WI38 (cell line): Measurements from ENCODE around the gene RHBDD3.
"Not testable (repeated sequence)": the region's sequence is repeated elsewhere in the genome, so short reads cannot be mapped to it uniquely, and the experiment has no call there.

Experiments
- H3K4me3 ChIP-seq: 2 replicates; pipeline ENCODE4 v1.5.1; 2011; ENCODE audit warnings: low read depth, mild to moderate bottlenecking, control low read depth, low read length
- TF ChIP-seq, protein P1 (sequence below): IDR thresholded peaks from 2 replicates; pipeline ENCODE4 v1.5.1; 2012; ENCODE audit warnings: low read depth, mild to moderate bottlenecking, control low read depth, low read length

RHBDD3 gene

DNA sequence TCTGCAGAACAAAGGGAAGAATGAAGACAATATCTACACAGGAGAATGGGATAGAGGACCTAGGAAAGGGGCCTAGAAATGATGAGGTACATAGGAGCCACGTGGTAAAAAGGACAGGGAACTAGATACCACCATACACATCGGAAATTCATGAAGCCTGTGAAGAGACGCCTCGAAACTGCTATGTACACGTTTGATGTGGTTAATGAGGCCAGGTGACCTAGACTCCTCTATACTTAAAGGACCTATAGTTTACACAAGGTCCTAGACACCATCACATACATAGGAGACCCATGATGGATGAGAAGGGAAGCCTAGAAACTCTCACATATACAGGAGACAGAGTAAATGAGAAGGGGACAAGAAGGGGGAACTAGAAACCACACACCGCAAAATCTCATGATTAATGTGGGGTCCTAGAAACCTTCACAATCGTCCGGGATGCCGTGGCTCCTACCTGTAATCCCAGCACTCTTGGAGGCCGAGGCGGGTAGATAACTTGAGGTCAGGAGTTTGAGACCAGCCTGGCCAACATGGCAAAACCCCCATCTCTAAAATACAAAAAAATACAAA is 23.8 kb downstream of the RHBDD3 start:
- TF ChIP-seq, protein P1, sequence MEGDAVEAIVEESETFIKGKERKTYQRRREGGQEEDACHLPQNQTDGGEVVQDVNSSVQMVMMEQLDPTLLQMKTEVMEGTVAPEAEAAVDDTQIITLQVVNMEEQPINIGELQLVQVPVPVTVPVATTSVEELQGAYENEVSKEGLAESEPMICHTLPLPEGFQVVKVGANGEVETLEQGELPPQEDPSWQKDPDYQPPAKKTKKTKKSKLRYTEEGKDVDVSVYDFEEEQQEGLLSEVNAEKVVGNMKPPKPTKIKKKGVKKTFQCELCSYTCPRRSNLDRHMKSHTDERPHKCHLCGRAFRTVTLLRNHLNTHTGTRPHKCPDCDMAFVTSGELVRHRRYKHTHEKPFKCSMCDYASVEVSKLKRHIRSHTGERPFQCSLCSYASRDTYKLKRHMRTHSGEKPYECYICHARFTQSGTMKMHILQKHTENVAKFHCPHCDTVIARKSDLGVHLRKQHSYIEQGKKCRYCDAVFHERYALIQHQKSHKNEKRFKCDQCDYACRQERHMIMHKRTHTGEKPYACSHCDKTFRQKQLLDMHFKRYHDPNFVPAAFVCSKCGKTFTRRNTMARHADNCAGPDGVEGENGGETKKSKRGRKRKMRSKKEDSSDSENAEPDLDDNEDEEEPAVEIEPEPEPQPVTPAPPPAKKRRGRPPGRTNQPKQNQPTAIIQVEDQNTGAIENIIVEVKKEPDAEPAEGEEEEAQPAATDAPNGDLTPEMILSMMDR = no peak

DNA sequence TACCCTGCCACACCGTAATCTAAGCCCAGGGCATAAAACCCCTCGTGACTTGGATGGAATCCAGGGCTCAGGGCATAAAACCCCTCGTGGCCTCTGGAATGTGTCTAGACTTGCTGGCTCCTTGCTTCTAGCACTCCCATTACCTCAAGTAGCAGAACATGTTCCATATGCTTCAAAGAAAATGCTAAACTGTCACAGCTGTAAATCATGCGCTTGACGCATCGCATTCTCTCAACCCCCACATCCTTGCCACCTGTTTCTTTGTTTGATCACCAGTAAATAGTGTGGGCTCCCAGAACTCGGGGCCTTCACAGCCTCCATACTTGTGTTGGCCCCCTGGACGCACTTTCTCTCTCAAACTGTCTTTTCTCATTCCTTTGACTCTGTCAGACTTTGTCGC is 27.3 kb downstream of the RHBDD3 start:
- H3K4me3 ChIP-seq = not testable (repeated sequence)

More for the DNA sequence above, 23.8 kb downstream of the RHBDD3 start:
- no peak overlapping the region for H3K4me3 ChIP-seq

DNA sequence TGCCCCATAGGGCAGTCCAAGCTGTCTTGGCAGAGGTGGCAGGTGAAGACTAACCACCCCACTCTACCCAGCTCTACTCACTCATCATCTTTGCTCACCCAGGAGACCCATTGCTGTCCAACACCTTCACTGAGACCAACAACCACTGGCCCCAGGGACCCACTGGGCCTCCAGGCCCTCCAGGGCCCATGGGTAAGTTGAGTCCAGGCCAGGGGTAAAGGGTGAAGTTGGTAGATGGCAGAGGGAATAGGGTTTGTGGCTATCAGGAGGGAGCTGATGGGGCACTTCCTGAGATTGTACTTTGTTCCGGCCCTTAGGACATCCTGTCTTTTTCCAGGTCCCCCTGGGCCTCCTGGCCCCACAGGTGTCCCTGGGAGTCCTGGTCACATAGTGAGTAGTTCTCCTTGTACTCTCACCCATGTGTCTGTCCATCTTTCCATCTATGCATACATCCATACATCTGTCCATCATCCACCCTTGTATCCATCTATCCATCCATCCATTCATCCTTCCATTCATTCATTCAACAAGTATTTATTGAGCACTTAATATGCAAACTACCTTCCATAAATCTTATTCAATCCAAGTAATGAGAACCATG is 34.4 kb downstream of the RHBDD3 start:
- TF ChIP-seq, protein P1 = no peak

DNA sequence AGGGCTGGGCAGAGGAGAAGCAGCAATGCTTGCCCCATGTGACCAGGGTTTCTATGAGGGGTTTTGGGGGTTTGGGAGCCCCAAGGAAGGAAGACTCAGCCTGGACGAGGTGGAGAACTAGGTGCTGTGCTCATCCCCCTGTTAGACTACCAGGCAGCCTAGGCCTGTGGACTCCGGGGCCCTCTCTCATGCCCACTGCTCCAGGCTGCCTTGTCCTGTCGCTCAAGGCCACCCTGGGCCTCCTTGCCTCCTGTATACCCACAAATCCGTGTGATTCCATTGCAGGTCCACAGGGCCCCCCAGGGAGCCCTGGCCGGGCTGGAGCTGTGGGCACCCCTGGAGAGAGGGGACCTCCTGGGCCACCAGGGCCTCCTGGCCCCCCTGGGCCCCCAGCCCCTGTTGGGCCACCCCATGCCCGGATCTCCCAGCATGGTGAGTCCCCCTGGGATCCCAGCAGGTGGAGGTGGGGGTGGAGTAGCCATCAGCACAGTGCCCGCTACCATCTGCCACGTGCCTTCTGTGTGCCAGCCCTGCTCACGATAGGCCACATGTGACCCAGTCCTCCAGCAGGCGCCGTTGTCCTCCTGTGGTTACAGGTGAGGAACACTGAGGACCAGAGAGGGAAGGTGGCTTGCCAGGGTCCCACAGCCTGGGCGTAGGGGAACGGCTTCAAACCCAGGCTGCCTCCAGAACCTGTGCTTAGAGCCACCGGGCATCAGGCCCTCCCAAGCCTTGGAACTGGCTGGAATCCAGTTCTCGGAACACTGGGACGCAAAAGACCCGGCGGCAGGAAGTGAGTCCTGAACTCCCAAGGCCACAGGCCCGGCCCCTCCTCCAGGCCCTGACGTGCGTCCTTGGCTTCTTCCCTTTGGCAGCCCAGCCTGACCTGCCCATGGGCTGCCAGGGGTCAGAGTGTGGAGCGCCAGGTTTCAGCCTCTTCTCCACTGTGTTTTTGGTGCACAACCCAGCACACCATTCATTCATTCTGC is 35.5 kb downstream of the RHBDD3 start:
- no peak overlapping the region for H3K4me3 ChIP-seq
- TF ChIP-seq, protein P1 = no peak

More for the DNA sequence above, 34.4 kb downstream of the RHBDD3 start:
- no peak overlapping the region for H3K4me3 ChIP-seq

DNA sequence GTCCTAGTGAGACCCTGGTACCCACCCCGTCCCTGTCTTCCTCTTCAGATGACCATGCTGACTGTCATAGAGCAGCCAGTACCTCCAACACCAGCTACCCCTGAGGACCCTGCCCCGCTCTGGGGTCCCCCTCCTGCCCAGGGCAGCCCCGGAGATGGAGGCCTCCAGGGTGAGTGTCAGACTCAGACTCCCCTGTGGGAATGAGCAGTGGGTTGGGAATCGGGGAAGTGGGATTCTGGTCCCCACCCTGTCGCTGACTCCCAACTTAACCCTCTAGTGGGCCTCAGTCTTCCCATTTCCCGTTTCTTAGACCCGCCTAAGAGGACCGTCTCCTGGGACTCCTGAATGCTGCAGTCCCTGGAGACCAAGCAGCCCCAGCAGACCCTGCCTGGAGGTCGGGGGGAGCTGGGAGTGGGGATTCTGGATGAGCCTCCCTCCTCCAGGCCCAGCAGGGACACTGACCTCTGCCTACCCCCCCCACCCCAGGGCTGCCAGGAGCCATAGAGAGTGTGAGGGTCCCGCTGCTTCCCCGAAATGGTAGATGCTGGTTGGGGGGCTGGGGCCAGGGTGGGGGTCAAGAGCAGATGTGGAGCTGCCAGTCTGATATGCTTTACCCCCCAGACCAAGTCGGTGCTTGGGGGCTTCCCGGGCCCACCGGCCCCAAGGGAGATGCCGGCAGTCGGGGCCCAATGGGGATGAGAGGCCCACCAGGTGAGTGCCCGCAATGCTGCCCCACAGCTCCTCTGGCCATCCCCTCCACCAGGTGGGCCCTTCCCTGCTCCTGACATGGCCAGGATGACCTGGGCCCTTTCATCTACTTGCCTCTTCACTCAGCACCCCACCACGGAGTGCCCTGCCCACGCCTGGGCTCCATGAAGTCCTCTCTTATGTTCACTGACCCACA is 36.6 kb downstream of the RHBDD3 start:
- H3K4me3 ChIP-seq = no peak overlapping the region
- TF ChIP-seq, protein P1 = no peak

DNA sequence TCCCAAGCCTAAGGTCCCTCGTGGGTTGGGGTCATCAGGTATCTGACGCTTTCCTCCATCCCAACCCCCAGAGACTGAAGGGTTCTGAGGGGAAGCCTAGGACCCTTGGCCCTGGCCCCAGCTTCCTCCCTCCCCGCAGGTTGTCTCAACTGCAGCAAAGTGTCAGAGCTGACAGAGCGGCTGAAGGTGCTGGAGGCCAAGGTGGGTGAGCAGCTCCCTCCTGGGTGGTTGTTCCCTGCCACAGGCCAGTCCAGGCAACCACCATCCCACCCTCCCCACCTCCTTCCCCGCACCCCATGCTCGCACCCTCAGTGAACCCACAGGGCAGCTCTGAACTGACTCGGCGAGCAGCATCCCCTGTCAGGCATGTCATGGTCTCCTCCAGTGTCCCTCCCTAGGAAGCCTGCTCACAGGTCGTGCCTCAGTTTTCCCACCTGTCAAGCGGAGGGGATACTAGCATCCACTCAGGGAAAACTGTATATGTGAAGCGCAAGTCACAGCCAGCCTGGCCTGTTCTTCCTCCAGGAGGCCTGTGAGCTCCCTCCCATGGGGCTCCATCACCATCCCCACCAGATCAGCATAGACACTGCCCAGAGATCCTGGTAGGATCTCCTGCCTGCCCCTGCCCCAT is 41.3 kb downstream of the RHBDD3 start:
- TF ChIP-seq, protein P1 = no peak
- no peak overlapping the region for H3K4me3 ChIP-seq
